ENCODE data around the gene NEURL2. TPM values are rescaled to one million over a fixed set of nuclear protein-coding genes. Genes with fewer than 3 reads are reported as not detected.

Gene NEURL2
- total RNA-seq, 4 donors from 2014 or later: 12.6 to 17.4 (median 16.1) TPM

DNA sequence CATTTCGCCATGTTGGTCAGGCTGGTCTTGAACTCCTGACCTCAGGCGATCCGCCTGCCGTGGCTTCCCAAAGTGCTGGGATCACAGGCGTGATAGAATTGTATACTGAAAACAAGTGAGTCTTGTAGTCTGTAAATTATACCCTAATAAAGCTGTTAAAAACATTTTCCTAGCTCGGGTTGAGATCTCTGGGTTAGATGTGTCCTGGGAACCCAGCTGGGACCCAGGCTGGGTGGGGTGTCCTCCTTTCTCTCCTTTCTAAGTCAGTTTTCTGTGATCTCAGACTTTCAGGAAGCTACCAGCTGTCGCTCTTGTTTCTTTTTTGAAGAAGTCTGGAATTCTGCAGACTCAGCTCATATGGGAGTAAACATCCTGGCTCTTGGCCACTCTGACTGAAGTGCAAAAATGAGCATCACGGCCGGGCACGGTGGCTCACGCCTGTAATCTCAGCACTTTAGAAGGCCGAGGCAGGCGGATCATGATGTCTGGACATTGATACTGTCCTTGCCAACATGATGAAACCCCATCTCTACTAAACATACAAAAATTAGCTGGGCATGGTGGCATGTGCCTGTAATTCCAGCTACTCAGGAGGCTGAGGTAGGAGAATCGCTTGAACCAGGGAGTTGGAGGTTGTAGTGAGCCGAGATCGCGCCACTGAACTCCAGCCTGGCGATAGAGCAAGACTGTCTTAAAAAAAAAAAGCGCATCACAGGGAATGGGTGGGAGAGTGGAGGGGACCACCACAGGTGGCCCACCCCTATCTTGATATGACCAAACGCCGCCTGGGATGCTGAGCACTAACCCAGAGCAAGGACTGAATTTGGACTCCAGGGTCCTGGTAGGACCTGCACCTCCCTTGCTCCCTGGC lies 33.6 kb upstream of the NEURL2 start:
- TF ChIP-seq CTCF (IDR thresholded peaks at IDR 0.05) (no peak), POLR2A (IDR thresholded peaks at IDR 0.05) (no peak)

GRCh38 chr20:45921337-45922189 lies 30.6 kb upstream of the NEURL2 start:
- Histone ChIP-seq H3K36me3 (no peaks in the 10 kb centered on the region), H3K4me3 (replicated peaks in 1 of 3) (no peak overlapping the region), H3K9me3 (no peaks in the 10 kb centered on the region), H3K27ac (no peak overlapping the region), H3K27me3 (no peaks in the 10 kb centered on the region), H3K4me1 (peaks cover 6 to 32% of the 10 kb centered on the region in 2 donors)
- intact Hi-C loops (cut with DNase I): no loop called here
- TF ChIP-seq POLR2A (IDR thresholded peaks at IDR 0.05) (no peak), CTCF (IDR thresholded peaks at IDR 0.05) (no peak)
- WGBS, 2 donors: 82 to 83% methylated on average over 11 of the region's 11 CpGs
- no peak for DNase-seq

More for the DNA sequence above, 33.6 kb upstream of the NEURL2 start:
- H3K27me3 ChIP-seq: no peaks in the 10 kb centered on the region
- no peak overlapping the region for H3K4me3 ChIP-seq (replicated peaks in 1 of 3)
- intact Hi-C loops (cut with DNase I): no loop called here
- no peaks in the 10 kb centered on the region for H3K9me3 ChIP-seq
- DNase-seq: peak; percentile 35 to 44
- H3K36me3 ChIP-seq: no peaks in the 10 kb centered on the region
- peaks cover 6 to 17% of the 10 kb centered on the region in 2 donors for H3K4me1 ChIP-seq
- H3K27ac ChIP-seq: peak overlapping the region; percentile 49 to 77 (median 73)
- WGBS, 2 donors: 52 to 61% methylated on average over 18 to 21 of the region's 21 CpGs

GRCh38 chr20:45920462-45921336 lies 29.7 kb upstream of the NEURL2 start:
- H3K27me3 ChIP-seq: no peaks in the 10 kb centered on the region
- H3K4me1 ChIP-seq: peaks cover 6 to 32% of the 10 kb centered on the region in 2 donors
- intact Hi-C loops (cut with DNase I): no loop called here
- DNase-seq: no peak
- no peaks in the 10 kb centered on the region for H3K36me3 ChIP-seq
- TF ChIP-seq CTCF (IDR thresholded peaks at IDR 0.05) (no peak), POLR2A (IDR thresholded peaks at IDR 0.05) (no peak)
- no peak overlapping the region for H3K4me3 ChIP-seq (replicated peaks in 1 of 3)
- H3K9me3 ChIP-seq: no peaks in the 10 kb centered on the region
- H3K27ac ChIP-seq: peak overlapping the region; percentile 33 to 61 (median 50)
- WGBS, 2 donors: 68 to 73% methylated on average over 9 of the region's 9 CpGs

DNA sequence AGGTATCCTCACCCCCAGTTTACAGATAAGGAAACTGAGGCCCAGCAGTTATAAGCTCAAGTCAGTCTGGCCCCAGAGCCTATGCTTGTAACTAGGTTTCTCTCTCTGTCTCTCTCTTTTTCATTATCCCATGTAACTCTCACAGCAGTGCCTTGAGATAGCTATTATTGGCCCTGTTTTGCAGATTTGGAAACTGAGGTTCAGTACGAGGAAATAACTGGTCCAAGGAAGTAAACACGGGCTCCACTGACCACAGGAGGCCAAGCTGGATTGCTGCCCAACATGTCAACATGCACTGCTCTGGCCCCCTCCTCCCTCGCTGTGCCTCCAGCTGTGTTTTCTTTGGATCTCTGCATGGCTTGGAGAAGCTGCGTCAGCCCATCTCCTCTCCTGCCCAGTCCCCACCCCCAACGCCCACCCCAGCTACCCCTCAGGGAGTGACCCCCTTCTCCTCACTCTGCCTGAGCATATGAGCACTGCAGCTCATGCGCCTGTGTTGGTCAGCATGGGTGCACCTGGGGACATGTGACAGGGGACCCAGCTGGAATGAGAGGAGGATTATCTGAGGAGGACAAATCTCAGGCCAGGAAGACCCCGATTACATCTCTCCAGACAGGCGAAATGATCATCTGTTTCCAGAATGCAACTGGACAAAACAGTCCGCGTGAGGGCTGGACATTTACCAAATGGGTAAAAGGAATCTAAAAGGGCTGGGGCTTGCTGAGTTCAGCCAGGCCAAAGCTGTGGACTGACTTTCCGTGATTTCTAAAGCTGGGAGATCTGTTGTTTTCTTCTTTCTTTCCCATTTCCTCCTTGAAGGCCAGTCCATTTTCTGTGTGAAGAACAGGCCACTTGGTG lies 28.8 kb upstream of the NEURL2 start:
- peak; percentile 27 to 31 for DNase-seq
- TF ChIP-seq POLR2A (IDR thresholded peaks at IDR 0.05) (no peak), CTCF (IDR thresholded peaks at IDR 0.05) (no peak)
- peaks cover 6 to 30% of the 10 kb centered on the region in 2 donors for H3K4me1 ChIP-seq
- H3K9me3 ChIP-seq: no peaks in the 10 kb centered on the region
- H3K36me3 ChIP-seq: no peaks in the 10 kb centered on the region
- H3K27ac ChIP-seq: peak overlapping the region; percentile 39 to 61 (median 50)
- H3K4me3 ChIP-seq (replicated peaks in 1 of 3): no peak overlapping the region
- 37 to 40% methylated on average over 10 to 11 of the region's 11 CpGs for WGBS, 2 donors
- intact Hi-C loops (cut with DNase I): no loop called here
- H3K27me3 ChIP-seq: no peaks in the 10 kb centered on the region
